C4-2B (cell line): ENCODE data around the gene LIPK.

Experiments
- CTCF ChIP-seq: fragments of 450-650 bp; conservative IDR thresholded peaks from 2 replicates; pipeline ENCODE4 v1.5.1; 2017; ENCODE audit warnings: mild to moderate bottlenecking
- ZFX ChIP-seq: fragments of 450-650 bp; IDR thresholded peaks from 2 replicates; pipeline ENCODE4 v1.6.1; 2017

- TF ChIP-seq CTCF (no peak), ZFX (no peak)
These were observed 76.2 kb downstream of the LIPK start for GRCh38 chr10:88782222-88782621.
